ENCODE data around the gene HDGFL1.

HDGFL1 gene

GRCh38 chr6:22568854-22569253 is 512 bp upstream of the HDGFL1 start:
- TF ChIP-seq REST (IDR thresholded peaks at IDR 0.05; ENCODE audit: insufficient read depth in 1 of 2, low read depth in 2 of 2, low read length in 2 of 2) (no peak), FOXP2 (optimal IDR thresholded peaks at IDR 0.05; ENCODE audit: borderline replicate concordance, extremely low read depth, extremely low read length, insufficient read depth) (no peak), POLR2AphosphoS5 (IDR thresholded peaks at IDR 0.05; ENCODE audit: low read depth, low read length) (no peak), TAF1 (IDR thresholded peaks at IDR 0.05; ENCODE audit: borderline replicate concordance, insufficient read depth, low read length) (no peak), SIN3A (IDR thresholded peaks at IDR 0.05; ENCODE audit: borderline replicate concordance, insufficient read depth, low read length) (no peak)

- TF ChIP-seq POLR2AphosphoS5 (IDR thresholded peaks at IDR 0.05; ENCODE audit: low read depth, low read length) (no peak), REST (IDR thresholded peaks at IDR 0.05; ENCODE audit: insufficient read depth in 1 of 2, low read depth in 2 of 2, low read length in 2 of 2) (no peak), TAF1 (IDR thresholded peaks at IDR 0.05; ENCODE audit: borderline replicate concordance, insufficient read depth, low read length) (no peak), SIN3A (IDR thresholded peaks at IDR 0.05; ENCODE audit: borderline replicate concordance, insufficient read depth, low read length) (no peak), FOXP2 (optimal IDR thresholded peaks at IDR 0.05; ENCODE audit: borderline replicate concordance, extremely low read depth, extremely low read length, insufficient read depth) (no peak)
These were observed 802 bp downstream of the HDGFL1 start for GRCh38 chr6:22570185-22570551.

DNA sequence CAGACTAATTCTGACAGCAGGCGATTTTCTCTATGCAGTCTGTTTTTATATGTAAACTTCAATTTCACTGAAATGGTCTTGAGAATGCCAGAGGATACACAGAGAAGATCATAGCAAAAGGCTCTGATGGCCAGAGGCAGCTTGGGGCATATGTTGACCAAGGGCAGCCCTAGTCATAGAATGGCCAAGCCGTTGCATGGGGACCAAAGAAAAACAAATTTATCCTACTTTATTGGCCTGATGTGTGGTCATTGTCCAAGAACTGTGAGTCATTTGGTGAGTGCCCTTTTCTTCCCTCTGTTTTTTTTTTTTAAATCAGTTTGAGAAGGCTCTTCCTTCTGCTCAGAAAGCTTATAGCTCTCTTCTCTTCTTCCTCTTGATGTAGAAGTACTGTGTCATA is 5.8 kb downstream of the HDGFL1 start:
- TF ChIP-seq TAF1 (IDR thresholded peaks at IDR 0.05; ENCODE audit: borderline replicate concordance, insufficient read depth, low read length) (no peak), SIN3A (IDR thresholded peaks at IDR 0.05; ENCODE audit: borderline replicate concordance, insufficient read depth, low read length) (no peak), FOXP2 (optimal IDR thresholded peaks at IDR 0.05; ENCODE audit: borderline replicate concordance, extremely low read depth, extremely low read length, insufficient read depth) (no peak), REST (IDR thresholded peaks at IDR 0.05; ENCODE audit: insufficient read depth in 1 of 2, low read depth in 2 of 2, low read length in 2 of 2) (no peak)

DNA sequence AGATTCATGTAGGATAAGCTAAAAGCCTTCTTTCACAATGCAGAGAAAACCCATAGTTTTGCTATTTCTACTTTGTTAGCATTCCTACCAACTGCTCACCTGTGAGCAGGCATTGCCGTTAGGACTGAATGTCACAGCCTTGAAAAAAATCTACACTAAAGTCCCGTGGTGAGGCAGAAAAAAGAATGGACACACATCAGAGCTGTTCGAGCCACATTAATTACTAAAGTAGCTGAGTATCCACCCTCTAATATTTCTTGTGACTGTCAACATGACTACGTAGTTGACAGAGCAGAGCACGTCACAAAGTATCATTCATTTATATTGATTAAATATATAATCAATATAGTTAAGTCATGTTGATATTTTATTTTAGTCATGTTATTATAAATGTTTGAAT is 10.1 kb downstream of the HDGFL1 start:
- TF ChIP-seq SIN3A (IDR thresholded peaks at IDR 0.05; ENCODE audit: borderline replicate concordance, insufficient read depth, low read length) (no peak), POLR2AphosphoS5 (IDR thresholded peaks at IDR 0.05; ENCODE audit: low read depth, low read length) (no peak), TAF1 (IDR thresholded peaks at IDR 0.05; ENCODE audit: borderline replicate concordance, insufficient read depth, low read length) (no peak), FOXP2 (optimal IDR thresholded peaks at IDR 0.05; ENCODE audit: borderline replicate concordance, extremely low read depth, extremely low read length, insufficient read depth) (no peak), REST (IDR thresholded peaks at IDR 0.05; ENCODE audit: insufficient read depth in 1 of 2, low read depth in 2 of 2, low read length in 2 of 2) (no peak)

GRCh38 chr6:22580337-22580736 is 11.0 kb downstream of the HDGFL1 start:
- no peak for TF ChIP-seq TAF1 (IDR thresholded peaks at IDR 0.05; ENCODE audit: borderline replicate concordance, insufficient read depth, low read length)
- no peak for TF ChIP-seq FOXP2 (optimal IDR thresholded peaks at IDR 0.05; ENCODE audit: borderline replicate concordance, extremely low read depth, extremely low read length, insufficient read depth)
- no peak for TF ChIP-seq SIN3A (IDR thresholded peaks at IDR 0.05; ENCODE audit: borderline replicate concordance, insufficient read depth, low read length)
- TF ChIP-seq REST (IDR thresholded peaks at IDR 0.05; ENCODE audit: insufficient read depth in 1 of 2, low read depth in 2 of 2, low read length in 2 of 2), result no peak
- no peak for TF ChIP-seq POLR2AphosphoS5 (IDR thresholded peaks at IDR 0.05; ENCODE audit: low read depth, low read length)

Data from PFSK-1 (cell line).